B cell (primary cell): ENCODE data around the gene PHLDB1. TPM values are rescaled to one million over a fixed set of nuclear protein-coding genes. Genes with fewer than 3 reads are reported as not detected.

Experiments used
- ATAC-seq: fragments of 200-7000 bp; cut with Tn5 transposase; one replicate; pipeline ENCODE4 v1.10.0; 2021; ENCODE audit warnings: low read depth, mild to moderate bottlenecking, moderate number of reproducible peaks, moderate library complexity
- CTCF ChIA-PET: fragments of 350-600 bp; sonication (Branson Sonifier 250); formaldehyde crosslinking; loops from one replicate; lab custom pipeline; 2021; ENCODE audit warnings: antibody characterized with exemption, inconsistent platforms; lab: Charles Lee
- POLR2A ChIA-PET: fragments of 350-600 bp; sonication (Branson Sonifier 250); formaldehyde crosslinking; loops from one replicate; lab custom pipeline; 2021; ENCODE audit warnings: antibody characterized with exemption; lab: Charles Lee
- DNase-seq: peaks from one replicate; pipeline ENCODE4 v3.0.0; 2013
- H2AFZ ChIP-seq: 2 replicates; pipeline ENCODE4 v1.6.1; 2012; ENCODE audit warnings: mild to moderate bottlenecking, low read depth, low read length; ENCODE audit not compliant: insufficient read depth, poor library complexity, severe bottlenecking
- H3K27ac ChIP-seq, 2 donors: 1 replicate in 1 of 2; 2 replicates in 1 of 2; pipeline ENCODE4 v1.5.1; 2012 to 2013; ENCODE audit warnings: low read length in 2 of 2, mild to moderate bottlenecking in 2 of 2, moderate library complexity in 1 of 2
- H3K27me3 ChIP-seq, 4 experiments: fragments of 200-600 bp in 1 of 4; sonication (generic) in 1 of 4; replicated peaks in 1 of 4; 1 replicate in 2 of 4; 2 replicates in 2 of 4; pipeline versions ENCODE4 v1.6.1 to v1.7.0; 2013 to 2016; ENCODE audit warnings: low read length in 3 of 4, mild to moderate bottlenecking in 2 of 4, mixed read lengths in 1 of 4, moderate library complexity in 1 of 4; ENCODE audit not compliant: insufficient read depth in 4 of 4, control insufficient read depth in 3 of 4; ENCODE audit errors: control extremely low read depth in 1 of 4
- H3K36me3 ChIP-seq, 2 experiments: replicated peaks in 1 of 2; 1 replicate in 1 of 2; 2 replicates in 1 of 2; pipeline versions ENCODE4 v1.6.1 to v1.7.1; 2013; ENCODE audit warnings: low read length in 1 of 2; ENCODE audit not compliant: insufficient read depth in 2 of 2, control insufficient read depth in 1 of 2; ENCODE audit errors: control extremely low read depth in 1 of 2, extremely low read depth in 1 of 2
- H3K4me1 ChIP-seq, 2 donors: fragments of 200-600 bp in 1 of 2; sonication (generic) in 1 of 2; 1 replicate in 1 of 2; 2 replicates in 1 of 2; pipeline versions ENCODE4 v1.5.1 to v1.6.1; 2013 to 2017; ENCODE audit warnings: low read length in 2 of 2; ENCODE audit not compliant: control insufficient read depth in 2 of 2, insufficient read depth in 2 of 2
- H3K4me2 ChIP-seq: replicated peaks from 2 replicates; pipeline ENCODE3; 2012; ENCODE audit warnings: mild to moderate bottlenecking, low read depth, low read length; ENCODE audit not compliant: poor library complexity, severe bottlenecking
- H3K4me3 ChIP-seq, 5 experiments: fragments of 200-600 bp in 1 of 5; sonication (generic) in 1 of 5; 1 replicate in 3 of 5; 2 replicates in 2 of 5; pipeline versions ENCODE4 v1.5.1 to v1.7.0; 2011 to 2016; ENCODE audit warnings: low read length in 4 of 5, mild to moderate bottlenecking in 4 of 5, low read depth in 2 of 5, control low read depth in 1 of 5, moderate library complexity in 1 of 5; ENCODE audit not compliant: insufficient read depth in 1 of 5; ENCODE audit errors: control extremely low read depth in 1 of 5, extremely low read depth in 1 of 5
- H3K79me2 ChIP-seq: fragments of 200-600 bp; sonication (generic); one replicate; pipeline ENCODE4 v1.6.0; 2016; ENCODE audit warnings: low read length; ENCODE audit not compliant: control insufficient read depth, insufficient read depth
- H3K9ac ChIP-seq: fragments of 200-600 bp; sonication (generic); 2 replicates; pipeline ENCODE4 v1.6.1; 2017; ENCODE audit warnings: mild to moderate bottlenecking, low read length, moderate library complexity
- H3K9me3 ChIP-seq, 3 donors: one replicate each; pipeline versions ENCODE4 v1.6.1 to v1.7.1; 2013; ENCODE audit warnings: low read length in 2 of 3; ENCODE audit not compliant: control insufficient read depth in 2 of 3, insufficient read depth in 1 of 3; ENCODE audit errors: control extremely low read depth in 1 of 3
- H4K20me1 ChIP-seq: 2 replicates; pipeline ENCODE4 v1.6.0; 2012; ENCODE audit warnings: mild to moderate bottlenecking, low read length; ENCODE audit not compliant: insufficient read depth, control insufficient read depth, poor library complexity, severe bottlenecking
- H3K27ac Mint-ChIP-seq: one replicate; pipeline ENCODE4 v1.8.0; 2021; ENCODE audit warnings: mixed read lengths
- H3K27me3 Mint-ChIP-seq: one replicate; pipeline ENCODE4 v1.8.0; 2021; ENCODE audit warnings: mixed read lengths
- H3K4me1 Mint-ChIP-seq: one replicate; pipeline ENCODE4 v1.8.0; 2021; ENCODE audit warnings: mixed read lengths
- H3K4me3 Mint-ChIP-seq: one replicate; pipeline ENCODE4 v1.8.0; 2021; ENCODE audit warnings: mixed read lengths
- H3K9me3 Mint-ChIP-seq: one replicate; pipeline ENCODE4 v1.8.0; 2022; ENCODE audit warnings: mixed read lengths; ENCODE audit not compliant: insufficient read depth
- CTCF ChIP-seq: fragments of 200-600 bp; IDR thresholded peaks from one replicate; pipeline ENCODE4 v1.8.0; 2022; ENCODE audit warnings: antibody characterized with exemption, mild to moderate bottlenecking
- EZH2 ChIP-seq: IDR thresholded peaks from 2 replicates; pipeline ENCODE4 v1.6.1; 2012; ENCODE audit warnings: borderline replicate concordance, low read depth, mild to moderate bottlenecking, moderate library complexity, low read length; ENCODE audit not compliant: insufficient read depth, poor library complexity, severe bottlenecking
- WGBS: methylation state at CpG from one replicate; pipeline ENCODE4 v1.1.5; 2013; ENCODE audit warnings: missing lambda C conversion rate; ENCODE audit not compliant: insufficient coverage; 5-methylcytosine and 5-hydroxymethylcytosine counted together
- intact Hi-C: fragments of 100-400 bp; cut with micrococcal nuclease; formaldehyde crosslinking; loops from one replicate; pipeline ENCODE4 v1.10.0; 2022
- polyA plus RNA-seq: library from polyadenylated mRNA; depleted of rRNA; stranded (reverse); fragments of >200 nt; gene quantifications from 2 replicates; pipeline ENCODE4 v1.2.3, GENCODE V29; 2012
- total RNA-seq, 2 donors: library from RNA; stranded (reverse); fragments of 120-200 nt in 1 of 2; gene quantifications; 1 replicate in 1 of 2; 2 replicates in 1 of 2; pipeline versions ENCODE4 v1.2.3 to v1.2.4, GENCODE V29; 2013 to 2022

PHLDB1 gene
- total and polyA plus RNA-seq, 2 donors (not counting 1 experiment from before 2014, with no cell fraction given) = 0.46 to 2.4 TPM

- DNase-seq (no peak), ATAC-seq (no peak)
- ChIA-PET CTCF (interaction anchor here (0.8 to 5.7 kb wide), 21 partner anchors 75 to 539 kb away, joined by 3 to 57 read pairs (median 5); partner anchors contain the start of genes SLC37A4 and UPK2), POLR2A (no interaction called here)
- Histone ChIP-seq H3K9me3 (peaks cover 0 to 3% (median 0%) of the 10 kb centered on the region in 3 donors), H3K9ac (no peak overlapping the region), H3K36me3 (no peaks in the 10 kb centered on the region), H4K20me1 (no peaks in the 10 kb centered on the region), H3K4me3 (no peak overlapping the region), H3K79me2 (no peaks in the 10 kb centered on the region), H3K27me3 (peaks cover 0 to 4% (median 0%) of the 10 kb centered on the region in 4 experiments), H3K4me1 (peaks cover 10 to 33% of the 10 kb centered on the region in 2 donors), H2AFZ (peak overlapping the region; percentile 77), H3K4me2 (peak overlapping the region; percentile 100), H3K27ac (no peak overlapping the region)
- TF ChIP-seq EZH2 (no peak), CTCF (no peak)
- Mint-ChIP-seq H3K4me3 (peak overlapping the region; percentile 37), H3K4me1 (peaks cover 22% of the 10 kb centered on the region), H3K9me3 (no peaks in the 10 kb centered on the region), H3K27me3 (peaks cover 10% of the 10 kb centered on the region), H3K27ac (no peak overlapping the region)
- intact Hi-C loops = loop anchor here (1.0 to 5.0 kb wide), 4 partner anchors 101 to 507 kb away; partner anchors contain the start of gene DDX6
- 84% methylated on average over 10 of the region's 15 CpGs for WGBS
Measured at GRCh38 chr11:118690553-118691304, 83.3 kb downstream of the PHLDB1 start.
